Glomerular endothelial cell (primary cell): ENCODE data around the gene GPN2. TPM values are rescaled to one million over a fixed set of nuclear protein-coding genes. Genes with fewer than 3 reads are reported as not detected.

ENCODE experiments used
- DNase-seq: peaks from one replicate; pipeline ENCODE4 v3.0.0-alpha.2; 2011; ENCODE audit warnings: low read depth, low spot score; ENCODE audit errors: extremely low read depth
- total RNA-seq: library from RNA; depleted of rRNA; stranded (reverse); fragments of >200 nt; gene quantifications from 2 replicates; pipeline ENCODE4 v1.2.3, GENCODE V29; 2015

GPN2 gene
- total RNA-seq = 9.5 TPM in 2 replicates

- no peak for DNase-seq
Observed at GRCh38 chr1:26889551-26890466, at the start of gene GPN2. Gene GPN2, minus strand, starts transcription at chr1:26890283. Its CDS starts 187 bp downstream, at chr1:26890096.

- DNase-seq = no peak
Observed at GRCh38 chr1:26938659-26939025, 48.6 kb upstream of the GPN2 start.

- no peak for DNase-seq
Observed at GRCh38 chr1:26938004-26938658, 48.0 kb upstream of the GPN2 start.

- DNase-seq = no peak
Observed at GRCh38 chr1:26936823-26937222, 46.7 kb upstream of the GPN2 start.

- DNase-seq = no peak
Observed at GRCh38 chr1:26932531-26932930, 42.4 kb upstream of the GPN2 start.

- peak; percentile 57 for DNase-seq
Observed at GRCh38 chr1:26923711-26924110, 33.6 kb upstream of the GPN2 start.

GRCh38 chr1:26922901-26923300 is 32.8 kb upstream of the GPN2 start:
- DNase-seq = no peak

- DNase-seq = no peak
Observed at GRCh38 chr1:26922431-26922729, 32.3 kb upstream of the GPN2 start.

GRCh38 chr1:26921540-26922430 is 31.7 kb upstream of the GPN2 start, which contains the start of gene NUDC:
Gene NUDC, plus strand, starts transcription at chr1:26921743. Its CDS starts 106 bp downstream, at chr1:26921849.
- DNase-seq = peak; percentile 83

- no peak for DNase-seq
Observed at GRCh38 chr1:26921126-26921539, 31.1 kb upstream of the GPN2 start.

- DNase-seq = no peak
Observed at GRCh38 chr1:26915204-26915842, 25.2 kb upstream of the GPN2 start.

GRCh38 chr1:26913754-26914619 is 23.9 kb upstream of the GPN2 start, which contains the start of gene NR0B2:
Gene NR0B2, minus strand, starts transcription at chr1:26913975. Its CDS starts 35 bp downstream, at chr1:26913940.
- no peak for DNase-seq

GRCh38 chr1:26913389-26913753 is 23.3 kb upstream of the GPN2 start:
- no peak for DNase-seq

GRCh38 chr1:26912147-26912490 is 22.0 kb upstream of the GPN2 start:
- DNase-seq = no peak

GRCh38 chr1:26911399-26912146 is 21.5 kb upstream of the GPN2 start:
- DNase-seq = no peak

GRCh38 chr1:26910343-26911160 is 20.5 kb upstream of the GPN2 start:
- no peak for DNase-seq

- DNase-seq = no peak
Observed at GRCh38 chr1:26909951-26910342, 19.9 kb upstream of the GPN2 start.
